Kidney (tissue), 14 donors: ENCODE measurements around the gene TAF5L. TPM values are rescaled to one million over a fixed set of nuclear protein-coding genes. Genes with fewer than 3 reads are reported as not detected.

Source experiments
- DNase-seq, 5 donors: peaks; one replicate each; pipeline ENCODE4 v3.0.0-alpha.2; 2013 to 2020
- FAIRE-seq: peaks from 2 replicates; lab custom pipeline; 2012; peaks lifted over from hg19 to GRCh38; lab: Jason Lieb, UNC
- H3K27ac ChIP-seq, 2 donors: one replicate each; pipeline ENCODE4 v1.7.0; 2013; ENCODE audit warnings: low read depth in 2 of 2, low read length in 2 of 2, inconsistent platforms in 1 of 2
- H3K27me3 ChIP-seq: one replicate; pipeline ENCODE4 v1.7.1; 2013; ENCODE audit warnings: low read length, inconsistent platforms; ENCODE audit not compliant: control insufficient read depth, insufficient read depth
- H3K36me3 ChIP-seq, 3 donors: one replicate each; pipeline versions ENCODE4 v1.7.0 to v1.7.1; 2013; ENCODE audit warnings: low read length in 3 of 3, control low read depth in 1 of 3, inconsistent platforms in 1 of 3; ENCODE audit not compliant: insufficient read depth in 3 of 3, control insufficient read depth in 2 of 3
- H3K4me1 ChIP-seq, 3 donors: one replicate each; pipeline versions ENCODE4 v1.7.0 to v1.7.1; 2013; ENCODE audit warnings: low read length in 3 of 3, inconsistent platforms in 1 of 3, low read depth in 1 of 3; ENCODE audit not compliant: control insufficient read depth in 2 of 3, insufficient read depth in 2 of 3
- H3K4me3 ChIP-seq, 3 donors: one replicate each; pipeline versions ENCODE4 v1.7.0 to v1.8.1; 2013; ENCODE audit warnings: low read length in 3 of 3, control low read depth in 1 of 3, inconsistent platforms in 1 of 3
- H3K9ac ChIP-seq, 3 donors: one replicate each; pipeline versions ENCODE4 v1.7.0 to v1.7.1; 2013; ENCODE audit warnings: low read length in 3 of 3, control low read depth in 1 of 3, inconsistent platforms in 1 of 3
- H3K9me3 ChIP-seq, 3 donors: one replicate each; pipeline versions ENCODE4 v1.7.0 to v1.7.1; 2013; ENCODE audit warnings: low read length in 3 of 3, control low read depth in 1 of 3, inconsistent platforms in 1 of 3; ENCODE audit not compliant: control insufficient read depth in 2 of 3, insufficient read depth in 1 of 3
- intact Hi-C: fragments of 100-400 bp; cut with DNase I; formaldehyde crosslinking; loops from one replicate; pipeline ENCODE4 v1.11.1; 2022
- polyA plus RNA-seq: library from polyadenylated mRNA; stranded (reverse); fragments of 350-450 nt; fragmentation: Illumina TruSeq; extraction: RNeasy Lipid Tissue Mini Kit (QIAGEN cat#74804); gene quantifications from one replicate; pipeline ENCODE4 v1.2.3, GENCODE V29; 2014; ENCODE audit warnings: low read depth, low replicate concordance; ENCODE audit not compliant: insufficient read depth
- total RNA-seq: library from RNA; stranded (reverse); fragmentation: NEBNext Ultra II Directional; extraction: Animal tissue kit (Norgen Biotek cat#: 25700); gene quantifications from one replicate; pipeline ENCODE4 v1.2.1, GENCODE V29; 2021
- TF ChIP-seq, protein P1 (sequence below): IDR thresholded peaks from 3 replicates; pipeline ENCODE4 v1.5.1; 2012; ENCODE audit warnings: mild to moderate bottlenecking, moderate library complexity, borderline replicate concordance; ENCODE audit not compliant: insufficient read depth; ENCODE audit errors: extremely low read depth
- donor health status: control.
- donor health status: control.
- donor health status: control.
- donor health status: control.
- donor health status: control.
- donor health status: DM: yes; HTN: yes; CAD: no.
- donor health status: Normal renal cell carcinoma (clear cell type).

Gene TAF5L
- total and polyA plus RNA-seq, 2 donors from 2014 or later = 7.1 to 19.6 TPM

DNA sequence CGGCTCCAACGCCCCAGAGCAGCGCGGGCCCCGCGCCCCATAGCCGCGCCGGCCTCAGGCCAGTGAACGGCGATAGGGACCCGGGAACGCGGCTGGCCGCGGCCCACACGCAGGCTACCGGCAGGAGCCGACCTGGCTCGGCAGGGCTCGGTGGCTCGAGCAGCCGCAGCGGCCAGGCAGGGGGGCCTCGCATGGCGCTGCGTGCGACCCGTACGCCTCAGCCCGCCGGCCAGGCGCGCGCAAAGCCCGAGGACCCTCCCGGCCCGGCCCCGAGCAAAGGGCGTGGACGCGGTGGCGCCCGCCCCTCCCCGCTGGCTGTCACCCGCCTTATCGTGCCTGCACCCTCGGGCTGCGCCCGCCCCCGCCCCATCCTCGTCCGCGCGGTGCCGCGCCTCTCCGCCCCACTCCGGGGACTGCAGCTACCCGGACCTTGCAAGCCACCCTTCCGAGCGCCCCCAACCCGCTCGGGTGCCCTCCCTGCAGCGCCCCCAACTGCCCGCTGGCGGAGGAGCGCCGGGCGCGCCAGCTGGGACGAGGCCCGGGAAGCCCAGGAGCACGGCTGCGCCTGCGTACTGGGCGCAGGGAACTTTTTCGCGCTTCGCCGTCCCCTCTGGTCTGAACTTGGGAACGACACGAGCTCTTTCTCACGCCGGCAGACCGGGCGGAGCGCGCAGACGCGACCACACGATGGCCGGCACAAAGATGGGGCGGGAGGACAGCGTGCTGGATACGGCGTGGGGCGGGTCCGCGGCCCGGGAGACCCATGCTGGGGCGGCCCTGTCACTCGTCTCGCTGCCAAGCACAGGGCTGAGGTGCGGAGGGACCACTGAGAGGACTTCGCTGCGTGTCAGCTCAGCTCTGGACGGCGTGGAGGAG is 67.2 kb downstream of the TAF5L start, which contains the start of gene ABCB10:
TSS of gene ABCB10 (minus strand) at position 248 of the 876 bp plus-strand sequence. CDS start at position 193, 55 bp downstream.
- peaks cover 0 to 17% (median 0%) of the 10 kb centered on the region in 3 donors for H3K4me1 ChIP-seq
- H3K27me3 ChIP-seq = no peaks in the 10 kb centered on the region
- H3K36me3 ChIP-seq = no peaks in the 10 kb centered on the region
- FAIRE-seq (no peak), DNase-seq (peak; percentile 98 to 99 (median 99))
- peak within 1 kb of the TSS; percentile 79 to 89 (median 89) for H3K4me3 ChIP-seq
- H3K9ac ChIP-seq = peak within 1 kb of the TSS; percentile 5 to 74 (median 63)
- peak within 1 kb of the TSS; percentile 77 to 81 for H3K27ac ChIP-seq
- TF ChIP-seq, protein P1, sequence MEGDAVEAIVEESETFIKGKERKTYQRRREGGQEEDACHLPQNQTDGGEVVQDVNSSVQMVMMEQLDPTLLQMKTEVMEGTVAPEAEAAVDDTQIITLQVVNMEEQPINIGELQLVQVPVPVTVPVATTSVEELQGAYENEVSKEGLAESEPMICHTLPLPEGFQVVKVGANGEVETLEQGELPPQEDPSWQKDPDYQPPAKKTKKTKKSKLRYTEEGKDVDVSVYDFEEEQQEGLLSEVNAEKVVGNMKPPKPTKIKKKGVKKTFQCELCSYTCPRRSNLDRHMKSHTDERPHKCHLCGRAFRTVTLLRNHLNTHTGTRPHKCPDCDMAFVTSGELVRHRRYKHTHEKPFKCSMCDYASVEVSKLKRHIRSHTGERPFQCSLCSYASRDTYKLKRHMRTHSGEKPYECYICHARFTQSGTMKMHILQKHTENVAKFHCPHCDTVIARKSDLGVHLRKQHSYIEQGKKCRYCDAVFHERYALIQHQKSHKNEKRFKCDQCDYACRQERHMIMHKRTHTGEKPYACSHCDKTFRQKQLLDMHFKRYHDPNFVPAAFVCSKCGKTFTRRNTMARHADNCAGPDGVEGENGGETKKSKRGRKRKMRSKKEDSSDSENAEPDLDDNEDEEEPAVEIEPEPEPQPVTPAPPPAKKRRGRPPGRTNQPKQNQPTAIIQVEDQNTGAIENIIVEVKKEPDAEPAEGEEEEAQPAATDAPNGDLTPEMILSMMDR = peak; percentile 78
- intact Hi-C loops = no loop called here
- no peaks in the 10 kb centered on the region for H3K9me3 ChIP-seq

DNA sequence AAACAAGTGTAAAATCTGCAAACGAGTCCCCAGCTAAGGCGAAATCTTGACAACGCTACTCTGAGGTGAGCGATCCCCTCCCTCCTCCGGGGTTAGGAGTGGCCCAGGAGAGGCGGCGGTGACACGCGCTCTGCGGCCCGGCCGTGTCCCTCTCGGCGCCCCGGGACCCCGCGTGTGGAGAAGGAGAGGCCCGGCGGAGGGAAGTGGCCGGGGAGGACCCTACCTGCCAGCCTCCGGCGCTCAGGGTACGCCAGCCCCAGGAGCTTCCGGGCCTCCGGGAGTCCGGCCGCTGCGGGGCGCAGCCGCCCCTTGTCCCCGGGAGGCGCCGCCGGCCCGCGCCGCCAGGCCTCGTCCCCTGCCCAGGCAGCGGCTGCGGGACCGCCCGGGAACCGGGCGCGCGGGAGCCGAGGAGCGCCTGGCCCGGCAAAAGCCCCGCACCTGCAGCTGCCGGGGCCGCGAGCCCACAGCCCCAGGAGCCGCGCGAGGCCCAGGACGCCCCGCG is 68.0 kb downstream of the TAF5L start:
- intact Hi-C loops = no loop called here
- TF ChIP-seq, protein P1 = no peak
- H3K36me3 ChIP-seq = no peaks in the 10 kb centered on the region
- H3K27ac ChIP-seq = peak overlapping the region; percentile 76 to 77
- no peak for FAIRE-seq
- H3K9me3 ChIP-seq = no peaks in the 10 kb centered on the region
- H3K27me3 ChIP-seq = no peaks in the 10 kb centered on the region
- H3K4me3 ChIP-seq = peak overlapping the region; percentile 70 to 84 (median 73)
- peak overlapping the region; percentile 5 to 74 (median 35) for H3K9ac ChIP-seq
- peak; percentile 37 to 86 (median 66) for DNase-seq
- H3K4me1 ChIP-seq = peaks cover 0 to 17% (median 0%) of the 10 kb centered on the region in 3 donors

DNA sequence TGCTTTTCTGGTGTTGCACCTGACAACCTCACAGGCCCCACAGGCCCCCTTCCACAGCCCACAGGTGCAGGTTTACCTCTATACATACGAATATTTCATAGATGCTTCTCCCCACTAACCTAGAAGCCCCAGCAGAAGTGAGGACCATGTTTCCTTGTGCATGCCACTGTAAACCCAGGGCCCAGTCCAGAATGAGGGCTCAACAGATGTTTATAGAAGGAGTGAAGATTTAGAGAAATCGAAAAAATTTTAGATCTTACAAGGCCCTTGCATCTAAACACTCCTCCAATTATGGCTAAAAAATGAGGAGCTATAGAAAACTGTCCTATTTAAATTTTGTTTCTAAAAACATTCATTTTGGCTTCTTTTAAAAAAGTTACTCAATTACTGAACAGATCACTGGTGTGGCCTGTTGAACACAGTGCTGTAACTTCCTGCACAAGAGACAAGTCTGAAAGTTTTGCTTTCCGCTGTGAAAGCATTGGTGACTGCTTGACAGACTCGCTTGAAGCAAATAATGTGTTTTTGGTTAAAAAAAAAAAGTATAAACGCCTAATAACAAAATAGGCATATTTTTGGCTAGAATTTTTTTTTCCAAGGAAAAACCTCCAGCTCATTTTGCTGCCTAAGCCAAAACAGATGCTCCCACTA is 68.6 kb downstream of the TAF5L start:
- Histone ChIP-seq H3K27me3 (no peaks in the 10 kb centered on the region), H3K36me3 (no peaks in the 10 kb centered on the region), H3K4me3 (peak overlapping the region; percentile 70 to 84 (median 73)), H3K27ac (peak overlapping the region in 1 of 2 donors; percentile 76), H3K9ac (peak overlapping the region; percentile 5 to 74 (median 35)), H3K4me1 (peaks cover 0 to 17% (median 0%) of the 10 kb centered on the region in 3 donors), H3K9me3 (no peaks in the 10 kb centered on the region)
- intact Hi-C loops = no loop called here
- FAIRE-seq (no peak), DNase-seq (no peak)
- TF ChIP-seq, protein P1 = no peak
